Tibial artery (tissue), 4 donors: ENCODE data around the gene NCKAP1.

Experiments used
- DNase-seq, 2 donors: peaks; one replicate each; pipeline ENCODE4 v3.0.0-alpha.2; 2019
- H3K27ac ChIP-seq, 2 donors: fragments of 200-600 bp; sonication (generic) in 1 of 2; 1 replicate in 1 of 2; 2 replicates in 1 of 2; pipeline ENCODE4 v1.5.1; 2018 to 2019; ENCODE audit warnings: mild to moderate bottlenecking in 1 of 2
- H3K27me3 ChIP-seq, 2 donors: fragments of 200-600 bp; sonication (generic) in 1 of 2; one replicate each; pipeline versions ENCODE4 v1.5.1 to v1.6.0; 2016 to 2019
- H3K36me3 ChIP-seq, 3 donors: fragments of 200-600 bp; sonication (generic) in 2 of 3; one replicate each; pipeline ENCODE4 v1.5.1; 2016 to 2019; ENCODE audit warnings: mild to moderate bottlenecking in 2 of 3
- H3K4me1 ChIP-seq, 4 donors: fragments of 200-600 bp; sonication (generic) in 2 of 4; 1 replicate in 3 of 4; 2 replicates in 1 of 4; pipeline ENCODE4 v1.5.1; 2016 to 2019
- H3K4me3 ChIP-seq, 2 donors: fragments of 200-600 bp; sonication (generic) in 1 of 2; 1 replicate in 1 of 2; 2 replicates in 1 of 2; pipeline ENCODE4 v1.5.1; 2018 to 2019; ENCODE audit warnings: mild to moderate bottlenecking in 2 of 2
- H3K9me3 ChIP-seq, 3 donors: fragments of 200-600 bp; sonication (generic) in 1 of 3; one replicate each; pipeline ENCODE4 v1.5.1; 2016 to 2019
- CTCF ChIP-seq, 2 experiments: fragments of 200-600 bp in 1 of 2; fragments of 450-650 bp in 1 of 2; IDR thresholded peaks; one replicate each; pipeline ENCODE4 v1.5.1; 2017 to 2019; ENCODE audit warnings: antibody characterized with exemption in 2 of 2, mild to moderate bottlenecking in 1 of 2, moderate library complexity in 1 of 2
- intact Hi-C: fragments of 100-400 bp; cut with DNase I; formaldehyde crosslinking; loops from one replicate; pipeline ENCODE4 v1.15.0; 2023; ENCODE audit warnings: low total_unique reads

NCKAP1 gene

DNA sequence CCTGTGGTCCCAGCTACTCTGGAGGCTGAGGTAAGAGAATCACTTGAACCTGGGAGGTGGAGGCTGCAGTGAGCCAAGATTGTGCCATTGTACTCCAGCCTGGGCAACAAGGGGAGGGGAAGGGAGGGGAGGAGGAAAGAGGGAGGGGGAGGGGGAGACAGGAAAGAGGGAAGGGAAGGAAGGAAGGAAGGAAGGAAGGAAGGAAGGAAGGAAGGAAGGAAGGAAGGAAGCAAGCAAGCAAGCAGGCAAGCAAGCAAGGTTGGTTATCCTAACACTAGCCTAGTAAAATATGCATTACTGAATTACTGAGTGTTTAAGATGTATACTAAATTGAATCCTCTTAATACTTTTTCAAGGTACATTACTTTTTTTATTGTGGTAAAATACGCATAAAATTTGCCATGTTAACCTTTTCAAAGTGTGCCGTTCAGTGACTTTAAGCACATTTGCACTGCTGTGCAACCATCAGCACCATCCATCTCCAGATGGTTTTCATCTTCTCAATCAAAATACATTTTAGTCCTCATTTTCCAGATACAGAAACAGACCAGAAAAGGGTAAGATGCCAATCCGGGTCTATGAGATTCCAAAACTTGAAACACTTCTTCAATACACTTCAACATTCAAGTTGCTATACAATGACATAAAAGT, 28.9 kb downstream of the NCKAP1 start:
- Histone ChIP-seq H3K4me1 (peaks cover 0 to 82% (median 16%) of the 10 kb centered on the region in 4 donors), H3K27ac (no peak overlapping the region), H3K36me3 (no peaks in the 10 kb centered on the region), H3K27me3 (no peaks in the 10 kb centered on the region), H3K9me3 (no peaks in the 10 kb centered on the region), H3K4me3 (no peak overlapping the region)
- intact Hi-C loops = no loop called here
- DNase-seq = no peak
- TF ChIP-seq CTCF (IDR thresholded peaks at IDR 0.05) = no peak

GRCh38 chr2:183001948-183002347, 36.3 kb downstream of the NCKAP1 start:
- no peak overlapping the region for H3K27ac ChIP-seq
- no peaks in the 10 kb centered on the region for H3K27me3 ChIP-seq
- H3K36me3 ChIP-seq = peaks cover 14 to 31% (median 31%) of the 10 kb centered on the region in 3 donors
- no peak for DNase-seq
- no peak overlapping the region for H3K4me3 ChIP-seq
- H3K4me1 ChIP-seq = peaks cover 0 to 51% (median 5%) of the 10 kb centered on the region in 4 donors
- TF ChIP-seq CTCF (IDR thresholded peaks at IDR 0.05) = no peak
- no peaks in the 10 kb centered on the region for H3K9me3 ChIP-seq
- intact Hi-C loops = no loop called here

DNA sequence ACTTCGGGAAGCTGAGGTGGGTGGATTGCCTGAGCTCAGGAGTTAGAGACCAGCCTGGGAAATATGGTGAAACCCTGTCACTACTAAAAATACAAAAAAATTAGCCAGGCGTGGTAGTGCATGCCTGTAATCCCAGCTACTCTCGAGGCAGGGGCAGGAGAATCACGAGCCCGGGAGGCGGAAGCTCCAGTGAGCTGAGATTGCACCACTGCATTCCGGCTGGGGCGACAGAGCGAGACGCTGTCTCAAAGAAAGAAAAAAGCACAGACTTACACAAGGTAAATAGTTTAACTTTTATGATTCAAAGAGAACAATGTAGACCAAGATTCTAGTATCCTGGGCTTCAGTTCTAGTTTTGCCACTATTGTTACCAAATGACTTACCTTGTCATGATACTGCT, 37.4 kb downstream of the NCKAP1 start:
- H3K4me1 ChIP-seq = peaks cover 0 to 40% (median 4%) of the 10 kb centered on the region in 4 donors
- no peak for DNase-seq
- H3K27me3 ChIP-seq = no peaks in the 10 kb centered on the region
- peaks cover 14 to 39% (median 37%) of the 10 kb centered on the region in 3 donors for H3K36me3 ChIP-seq
- no peaks in the 10 kb centered on the region for H3K9me3 ChIP-seq
- no peak overlapping the region for H3K4me3 ChIP-seq
- H3K27ac ChIP-seq = no peak overlapping the region
- TF ChIP-seq CTCF (IDR thresholded peaks at IDR 0.05) = no peak
- intact Hi-C loops = no loop called here

DNA sequence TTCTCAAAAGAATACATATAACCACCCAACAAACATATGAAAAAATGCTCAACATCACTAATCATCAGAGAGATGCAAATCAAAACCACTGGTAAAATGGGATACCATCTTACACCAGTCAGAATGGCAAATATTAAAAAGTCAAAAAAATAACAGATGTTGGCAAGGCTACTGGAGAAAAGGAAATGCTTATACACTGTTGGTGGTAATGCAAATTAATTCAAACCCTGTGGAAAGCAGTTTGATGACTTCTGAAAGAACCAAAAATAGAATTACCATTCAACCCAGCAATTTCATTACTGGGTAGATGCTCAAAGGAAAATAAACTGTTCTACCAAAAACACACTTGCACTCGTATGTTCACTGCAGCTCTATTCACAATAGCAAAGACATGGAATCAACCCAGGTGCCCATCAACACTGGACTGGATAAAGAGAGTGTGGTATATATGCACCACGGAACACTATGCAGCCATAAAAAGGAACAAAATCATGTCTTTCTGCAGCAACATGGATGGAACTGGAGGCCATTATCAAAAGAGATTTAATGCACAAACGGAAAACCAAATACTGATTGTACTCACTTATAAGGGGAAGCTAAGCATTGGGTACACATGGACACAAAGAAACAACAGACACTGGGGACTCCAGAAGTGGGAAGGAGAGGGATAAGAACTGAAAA, 38.8 kb downstream of the NCKAP1 start:
- H3K36me3 ChIP-seq = peaks cover 27 to 47% (median 47%) of the 10 kb centered on the region in 3 donors
- no peak overlapping the region for H3K27ac ChIP-seq
- H3K4me1 ChIP-seq = peaks cover 0 to 27% (median 0%) of the 10 kb centered on the region in 4 donors
- TF ChIP-seq CTCF (IDR thresholded peaks at IDR 0.05) = no peak
- no peaks in the 10 kb centered on the region for H3K9me3 ChIP-seq
- DNase-seq = no peak
- intact Hi-C loops = no loop called here
- no peaks in the 10 kb centered on the region for H3K27me3 ChIP-seq
- H3K4me3 ChIP-seq = no peak overlapping the region

GRCh38 chr2:182994228-182994912, 43.9 kb downstream of the NCKAP1 start:
- H3K27me3 ChIP-seq = no peaks in the 10 kb centered on the region
- no peak for TF ChIP-seq CTCF (IDR thresholded peaks at IDR 0.05)
- no peak for DNase-seq
- H3K4me1 ChIP-seq = peaks cover 0 to 8% (median 0%) of the 10 kb centered on the region in 4 donors
- H3K36me3 ChIP-seq = peaks cover 34 to 64% (median 51%) of the 10 kb centered on the region in 3 donors
- intact Hi-C loops = no loop called here
- H3K4me3 ChIP-seq = no peak overlapping the region
- no peaks in the 10 kb centered on the region for H3K9me3 ChIP-seq
- H3K27ac ChIP-seq = no peak overlapping the region
